Measurements from ENCODE around the gene CDKN2D. TPM values are rescaled to one million over a fixed set of nuclear protein-coding genes. Genes with fewer than 3 reads are reported as not detected.

CDKN2D gene
- total RNA-seq: 1 to 10 TPM; 4.4 to 7.4 (median 5.6) TPM
- polyA plus RNA-seq: 1 to 10 TPM; 2.8 to 7.6 TPM
- long read RNA-seq, donor 1, partial matches to known transcripts: 0 of 2 reads
- long read RNA-seq, donor 1, other reads (novel, unspliced or antisense): 1 of 2 reads
- long read RNA-seq, donor 2, transcript CDKN2D-202 (2 exons, 1,422 nt): minor isoform, 13 of 29 reads
- long read RNA-seq, donor 2, transcript CDKN2D-201 (3 exons, 1,086 nt): major isoform, 16 of 29 reads
- long read RNA-seq, donor 2, partial matches to known transcripts: 0 of 29 reads
- long read RNA-seq, donor 2, other reads (novel, unspliced or antisense): 0 of 29 reads
- long read RNA-seq, donor 3, transcript CDKN2D-202 (2 exons, 1,422 nt): major isoform, 17 of 20 reads
- long read RNA-seq, donor 3, partial matches to known transcripts: 0 of 20 reads
- long read RNA-seq, donor 3, other reads (novel, unspliced or antisense): 2 of 20 reads

GRCh38 chr19:10568826-10569651, at the start of gene CDKN2D:
Gene CDKN2D (minus strand): TSS chr19:10568979. CDS start chr19:10568653, 326 bp downstream.
- H3K9me3 ChIP-seq: no peaks in the 10 kb centered on the region
- WGBS, 3 donors: 0% methylated on average over 54 to 71 of the region's 71 CpGs
- peaks cover 7% of the 10 kb centered on the region for H3K4me1 ChIP-seq (ENCODE audit: insufficient read depth)
- DNase-seq: peak; percentile 99 to 100 (median 99)
- intact Hi-C loops (cut with DNase I): loop anchor here in 2 of 4 donors (5.0 to 10.0 kb wide), 2 partner anchors 67 to 164 kb away; partner anchors contain the start of genes CDC37 (in 1 of the 2) and KEAP1 (in 1 of the 2)
- TF ChIP-seq CTCF (IDR thresholded peaks at IDR 0.05) (peak; percentile 17 to 86 (median 72)), EP300 (IDR thresholded peaks at IDR 0.05) (no peak), POLR2A (IDR thresholded peaks at IDR 0.05) (peak; percentile 89)
- H3K4me3 ChIP-seq: peak within 1 kb of the TSS; percentile 45
- H3K27me3 ChIP-seq: no peaks in the 10 kb centered on the region
- H3K36me3 ChIP-seq: no peaks in the 10 kb centered on the region
- H3K27ac ChIP-seq: peak within 1 kb of the TSS; percentile 10 to 64

GRCh38 chr19:10617409-10618121, 48.8 kb upstream of the CDKN2D start:
- intact Hi-C loops (cut with DNase I): no loop called here
- peaks cover 2% of the 10 kb centered on the region for H3K4me1 ChIP-seq (ENCODE audit: insufficient read depth)
- no peak for DNase-seq
- no peaks in the 10 kb centered on the region for H3K9me3 ChIP-seq
- H3K4me3 ChIP-seq: no peak overlapping the region
- TF ChIP-seq CTCF (IDR thresholded peaks at IDR 0.05): no peak
- TF ChIP-seq POLR2A (IDR thresholded peaks at IDR 0.05): no peak
- TF ChIP-seq EP300 (IDR thresholded peaks at IDR 0.05): no peak
- no peaks in the 10 kb centered on the region for H3K27me3 ChIP-seq
- no peak overlapping the region for H3K27ac ChIP-seq
- no peaks in the 10 kb centered on the region for H3K36me3 ChIP-seq
- 57 to 62% (median 59%) methylated on average over 15 of the region's 15 CpGs for WGBS, 3 donors

DNA sequence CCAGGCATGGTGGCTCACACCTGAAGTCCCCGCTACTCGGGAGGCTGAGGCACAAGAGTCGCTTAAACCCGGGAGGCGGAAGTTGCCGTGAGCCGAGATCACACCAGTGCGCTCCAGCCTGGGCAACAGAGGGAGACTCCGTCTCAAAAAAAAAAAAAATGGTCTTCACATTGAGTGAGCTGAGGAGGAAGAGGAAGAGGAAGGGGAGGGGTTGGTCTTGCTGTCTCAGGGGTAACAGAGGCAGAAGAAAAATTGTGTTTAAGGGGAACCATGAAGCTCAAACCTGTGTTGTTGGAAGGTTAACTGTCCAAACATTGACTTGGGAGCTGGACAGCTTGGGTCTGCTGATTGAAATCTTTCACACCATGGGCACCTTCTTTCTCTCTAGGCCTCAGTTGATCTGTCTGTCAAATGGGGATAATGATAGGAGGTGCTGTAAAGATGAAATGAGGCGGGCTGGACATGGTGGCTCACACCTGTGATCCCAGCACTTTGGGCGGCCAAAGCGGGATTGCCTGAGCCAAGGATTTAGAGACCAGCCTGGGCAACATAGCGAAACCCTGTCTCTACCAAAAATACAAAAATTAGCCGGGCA, 46.7 kb upstream of the CDKN2D start:
- Histone ChIP-seq H3K27ac (no peak overlapping the region), H3K36me3 (no peaks in the 10 kb centered on the region), H3K4me3 (no peak overlapping the region), H3K4me1 (ENCODE audit: insufficient read depth) (peaks cover 5% of the 10 kb centered on the region), H3K27me3 (no peaks in the 10 kb centered on the region), H3K9me3 (no peaks in the 10 kb centered on the region)
- no peak for DNase-seq
- 93 to 95% (median 95%) methylated on average over 14 of the region's 14 CpGs for WGBS, 3 donors
- no peak for TF ChIP-seq POLR2A (IDR thresholded peaks at IDR 0.05)
- TF ChIP-seq EP300 (IDR thresholded peaks at IDR 0.05): no peak
- TF ChIP-seq CTCF (IDR thresholded peaks at IDR 0.05): no peak
- intact Hi-C loops (cut with DNase I): no loop called here
